RWPE1 (cell line): Measurements from ENCODE around the gene LIPI.
"Not testable (repeated sequence)": the region's sequence is repeated elsewhere in the genome, so short reads cannot be mapped to it uniquely, and the experiment has no call there.

Experiments
- CTCF ChIA-PET: fragments of 350-600 bp; sonication (Branson Sonifier 250); formaldehyde crosslinking; extraction: SDS; loops from one replicate; lab custom pipeline; 2021; lab: Yijun Ruan, JAX
- POLR2A ChIA-PET: fragments of 400-600 bp; formaldehyde crosslinking; extraction: SDS; loops from one replicate; lab custom pipeline; 2020; ENCODE audit warnings: antibody characterized with exemption; ENCODE audit not compliant: low non-redundant PET; lab: Yijun Ruan, JAX
- DNase-seq: peaks from one replicate; pipeline ENCODE4 v3.0.0; 2012; ENCODE audit warnings: low spot score
- H3K27ac ChIP-seq: fragments of 450-650 bp; 2 replicates; pipeline ENCODE4 v1.5.1; 2017
- CTCF ChIP-seq: fragments of 450-650 bp; conservative IDR thresholded peaks from 2 replicates; pipeline ENCODE4 v1.5.1; 2017; ENCODE audit warnings: low read depth, mild to moderate bottlenecking

Gene LIPI

DNA sequence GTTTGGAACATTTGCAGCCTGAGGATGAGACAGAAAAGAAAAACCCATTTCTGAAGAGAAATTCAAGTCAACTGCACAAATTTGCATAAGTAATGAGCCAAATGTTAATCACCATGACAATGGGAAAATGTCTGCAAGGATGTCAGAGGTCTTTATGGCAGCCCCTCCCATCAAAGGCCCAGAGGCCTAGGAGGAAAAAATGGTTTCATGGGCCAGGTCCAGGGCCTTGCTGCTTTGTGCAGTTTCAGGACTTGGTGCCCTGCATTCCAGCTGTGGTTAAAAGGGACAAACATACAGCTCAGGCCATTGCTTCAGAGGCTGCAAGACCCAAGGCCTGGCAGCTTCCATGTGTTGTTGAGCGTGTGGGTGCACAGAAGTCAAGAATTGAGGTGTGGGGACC, 18.6 kb upstream of the LIPI start:
- no peak overlapping the region for H3K27ac ChIP-seq
- ChIA-PET POLR2A (no interaction called here), CTCF (no interaction called here)
- TF ChIP-seq CTCF: no peak
- no peak for DNase-seq

DNA sequence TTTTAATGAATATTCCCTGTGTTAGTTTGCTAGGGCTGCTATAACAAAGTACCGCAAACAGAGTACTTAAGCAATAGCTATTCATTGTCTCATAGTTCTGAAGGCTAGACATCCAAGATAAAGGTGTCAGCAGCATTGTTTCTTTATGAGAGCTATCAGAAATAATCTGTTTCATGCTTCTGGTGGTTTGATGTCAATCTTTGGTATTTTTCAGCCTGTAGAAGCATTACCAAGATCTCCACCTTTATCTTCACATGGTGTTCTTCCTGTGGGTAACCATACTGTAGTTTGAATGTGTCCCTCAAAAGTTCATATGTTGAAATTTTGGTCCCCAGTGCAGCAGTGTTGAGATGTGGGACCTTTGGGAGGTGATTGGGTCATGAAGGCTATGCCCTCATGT, 12.6 kb upstream of the LIPI start:
- no peak for TF ChIP-seq CTCF
- H3K27ac ChIP-seq: no peak overlapping the region
- no peak for DNase-seq
- POLR2A ChIA-PET: no interaction called here
- CTCF ChIA-PET: no interaction called here

DNA sequence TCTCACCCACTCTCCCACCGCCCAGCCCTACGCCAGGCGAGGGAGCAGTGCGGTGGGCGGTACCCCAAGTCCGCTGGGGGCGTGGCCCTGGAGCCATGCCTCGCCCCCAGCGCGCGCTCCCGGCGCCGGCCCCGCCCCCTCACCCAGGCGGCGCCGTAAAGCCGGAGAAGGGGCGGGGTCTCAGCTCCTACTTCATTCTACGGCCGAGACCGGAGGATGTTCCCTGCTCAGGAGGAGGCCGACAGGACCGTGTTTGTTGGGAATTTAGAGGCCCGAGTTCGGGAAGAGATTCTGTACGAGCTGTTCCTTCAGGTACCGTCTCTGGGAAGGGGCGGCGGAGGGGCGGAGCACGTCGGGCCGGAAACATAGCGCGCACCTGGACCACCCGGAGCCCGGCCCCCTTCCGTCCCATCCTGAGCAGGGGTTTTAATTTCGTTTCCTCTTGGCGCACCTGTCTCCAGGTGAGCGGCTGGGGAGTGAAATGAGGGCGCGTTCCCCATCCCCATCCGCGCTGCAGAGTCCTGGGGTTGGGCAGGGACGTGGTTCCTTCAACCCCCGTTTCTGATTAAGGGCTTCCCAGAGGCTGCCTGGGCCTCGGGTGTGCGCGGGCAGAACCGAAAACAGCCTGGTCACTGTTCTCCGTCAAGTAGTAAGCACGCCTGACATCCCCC, 5.4 kb upstream of the LIPI start, which contains the start of gene RBM11:
Gene RBM11 (plus strand): TSS at position 187 of the 671 bp plus-strand sequence. CDS start 30 bp downstream, at position 217.
- no peak for TF ChIP-seq CTCF
- POLR2A ChIA-PET: no interaction called here
- peak; percentile 54 for DNase-seq
- no peak within 1 kb of the TSS for H3K27ac ChIP-seq
- CTCF ChIA-PET: no interaction called here

DNA sequence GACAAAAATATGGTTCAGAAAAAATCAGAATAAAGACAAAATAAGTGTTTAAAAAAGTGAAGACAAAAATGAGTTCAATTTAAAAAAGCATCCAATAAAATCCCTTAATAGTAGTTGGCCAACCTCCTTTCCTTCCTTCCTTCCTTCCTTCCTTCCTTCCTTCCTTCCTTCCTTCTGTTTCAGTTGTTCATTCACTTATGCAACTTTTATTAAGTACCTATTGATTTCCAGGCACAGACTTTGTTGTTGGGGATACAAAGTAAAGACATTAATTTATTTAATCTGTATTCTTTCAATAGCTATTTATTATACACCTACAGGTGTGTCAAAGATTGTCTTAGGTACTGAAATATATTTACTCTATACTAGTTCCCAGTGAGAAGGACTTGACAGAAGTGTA, 2.4 kb upstream of the LIPI start:
- CTCF ChIA-PET: interaction anchor here (0.5 kb wide), 1 partner anchor 202 kb away, joined by 4 read pairs; no protein-coding TSS in a partner anchor
- POLR2A ChIA-PET: no interaction called here
- TF ChIP-seq CTCF: no peak
- no peak overlapping the region for H3K27ac ChIP-seq
- no peak for DNase-seq

GRCh38 chr21:14206222-14206621, 4.5 kb downstream of the LIPI start:
- no peak overlapping the region for H3K27ac ChIP-seq
- ChIA-PET CTCF (interaction anchor here (1.1 kb wide), 1 partner anchor 12 kb away, joined by 3 read pairs; no protein-coding TSS in a partner anchor), POLR2A (no interaction called here)
- TF ChIP-seq CTCF: no peak
- no peak for DNase-seq

- POLR2A ChIA-PET, H3K27ac ChIP-seq, CTCF ChIA-PET, DNase-seq: not testable (repeated sequence)
Observed at GRCh38 chr21:14166463-14167223, 44.1 kb downstream of the LIPI start.

- CTCF ChIA-PET: interaction anchor here (0.6 kb wide), 1 partner anchor 25 kb away, joined by 3 read pairs; no protein-coding TSS in a partner anchor
- no peak for TF ChIP-seq CTCF
- POLR2A ChIA-PET: no interaction called here
- no peak overlapping the region for H3K27ac ChIP-seq
- no peak for DNase-seq
Observed at GRCh38 chr21:14143999-14144398, 66.8 kb downstream of the LIPI start.
